Brain microvascular endothelial cell (primary cell): Measurements from ENCODE around the gene DNMT3A.
A peak's percentile ranks its signal among the peaks of the same experiment; 100 is the strongest.

Experiments
- DNase-seq: peaks from one replicate; pipeline ENCODE4 v3.0.0-alpha.2; 2020
- H3K27ac ChIP-seq: fragments of 250-450 bp; sonication (Bioruptor Pico); 2 replicates; pipeline ENCODE4 v1.5.1; 2020; ENCODE audit warnings: mild to moderate bottlenecking, moderate library complexity
- H3K27me3 ChIP-seq: fragments of 250-450 bp; sonication (Bioruptor Pico); replicated peaks from 2 replicates; pipeline ENCODE4 v1.5.1; 2020; ENCODE audit warnings: mild to moderate bottlenecking
- H3K36me3 ChIP-seq: fragments of 250-450 bp; sonication (Bioruptor Pico); replicated peaks from 2 replicates; pipeline ENCODE4 v1.5.1; 2020; ENCODE audit warnings: mild to moderate bottlenecking
- H3K4me3 ChIP-seq: 2 replicates; pipeline ENCODE4 v1.5.1; 2011; ENCODE audit warnings: low read depth, mild to moderate bottlenecking, control low read depth, low read length, moderate library complexity
- CTCF ChIP-seq: IDR thresholded peaks from 2 replicates; pipeline ENCODE4 v1.5.1; 2011; ENCODE audit warnings: low read depth, mild to moderate bottlenecking, moderate library complexity, low read length, control low read depth, inconsistent platforms; ENCODE audit errors: missing control alignments
- in situ Hi-C: cut with HindIII; loops from 2 replicates; pipeline ENCODE4 v1.10.0; 2017; ENCODE audit warnings: low sequenced_read_pairs, low pct_ligation_motif_present

Gene DNMT3A

GRCh38 chr2:25294573-25295462 lies 46.9 kb downstream of the DNMT3A start:
- no peak for TF ChIP-seq CTCF
- in situ Hi-C loops = no loop called here
- H3K27ac ChIP-seq = no peak overlapping the region
- H3K4me3 ChIP-seq = no peak overlapping the region
- no peaks in the 10 kb centered on the region for H3K36me3 ChIP-seq
- DNase-seq = peak; percentile 16
- H3K27me3 ChIP-seq = no peaks in the 10 kb centered on the region

GRCh38 chr2:25293958-25294562 lies 47.7 kb downstream of the DNMT3A start:
- in situ Hi-C loops = no loop called here
- Histone ChIP-seq H3K36me3 (no peaks in the 10 kb centered on the region), H3K27me3 (no peaks in the 10 kb centered on the region), H3K27ac (no peak overlapping the region), H3K4me3 (no peak overlapping the region)
- no peak for DNase-seq
- no peak for TF ChIP-seq CTCF

GRCh38 chr2:25293145-25293544 lies 48.6 kb downstream of the DNMT3A start:
- DNase-seq = no peak
- Histone ChIP-seq H3K36me3 (no peaks in the 10 kb centered on the region), H3K27me3 (no peaks in the 10 kb centered on the region), H3K4me3 (no peak overlapping the region), H3K27ac (no peak overlapping the region)
- TF ChIP-seq CTCF = no peak
- in situ Hi-C loops = no loop called here

- in situ Hi-C loops = no loop called here
- no peaks in the 10 kb centered on the region for H3K27me3 ChIP-seq
- no peak overlapping the region for H3K27ac ChIP-seq
- DNase-seq = no peak
- H3K4me3 ChIP-seq = no peak overlapping the region
- TF ChIP-seq CTCF = no peak
- no peaks in the 10 kb centered on the region for H3K36me3 ChIP-seq
Measured at GRCh38 chr2:25292408-25292807, 49.3 kb downstream of the DNMT3A start.

- DNase-seq = no peak
- H3K27me3 ChIP-seq = no peaks in the 10 kb centered on the region
- in situ Hi-C loops = no loop called here
- TF ChIP-seq CTCF = no peak
- H3K4me3 ChIP-seq = no peak overlapping the region
- H3K27ac ChIP-seq = no peak overlapping the region
- H3K36me3 ChIP-seq = no peaks in the 10 kb centered on the region
Measured at GRCh38 chr2:25290811-25291495, 50.8 kb downstream of the DNMT3A start.
